ENCODE data around the gene METTL23.

DNA sequence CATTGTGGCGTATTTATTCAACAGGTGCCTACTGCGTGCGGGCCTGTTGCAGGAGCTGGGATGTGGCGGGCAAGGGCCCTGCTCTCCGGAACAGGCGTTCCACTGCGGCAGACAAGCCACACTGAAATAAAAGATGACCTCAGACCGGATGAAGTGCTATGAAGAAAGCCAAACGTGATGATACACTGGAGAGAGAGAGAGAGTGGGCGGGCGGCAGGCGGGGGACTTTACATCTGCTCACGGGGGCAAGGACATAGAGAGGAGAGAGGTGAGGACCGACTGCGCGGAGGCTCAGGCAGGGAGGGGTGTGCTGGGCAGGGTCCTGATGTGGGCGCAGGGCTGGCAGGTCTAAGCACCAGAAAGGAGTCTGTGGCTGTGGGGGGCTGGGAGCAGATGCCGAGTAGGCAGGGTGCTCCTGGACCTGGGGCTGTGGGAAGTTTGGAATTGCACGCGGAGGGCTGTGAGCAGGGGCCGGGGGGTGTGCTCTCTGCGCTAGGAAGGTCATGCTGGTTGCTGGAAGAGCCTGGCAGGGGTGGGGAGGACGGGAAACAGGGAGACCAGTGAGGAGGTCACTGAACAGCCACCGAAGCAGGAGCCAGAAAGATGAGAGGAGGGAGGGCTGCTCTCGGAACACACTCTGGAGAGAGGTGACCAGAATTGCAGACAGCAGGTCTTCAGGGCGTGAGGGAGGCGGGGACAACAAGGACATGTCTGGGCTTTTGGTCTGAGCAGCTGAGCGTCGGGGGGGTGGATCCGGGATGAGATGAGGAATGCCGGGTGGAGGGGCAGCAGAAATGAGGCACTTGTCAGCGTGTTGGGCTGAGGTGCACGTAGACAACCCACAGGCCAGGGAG, 25.8 kb upstream of the METTL23 start:
- TF ChIP-seq POLR2AphosphoS5 (IDR thresholded peaks at IDR 0.05; ENCODE audit: low read depth) = no peak
- no peak for TF ChIP-seq EZH2 (IDR thresholded peaks at IDR 0.05; ENCODE audit: low read depth, unreplicated experiment)
- TF ChIP-seq, protein P1, sequence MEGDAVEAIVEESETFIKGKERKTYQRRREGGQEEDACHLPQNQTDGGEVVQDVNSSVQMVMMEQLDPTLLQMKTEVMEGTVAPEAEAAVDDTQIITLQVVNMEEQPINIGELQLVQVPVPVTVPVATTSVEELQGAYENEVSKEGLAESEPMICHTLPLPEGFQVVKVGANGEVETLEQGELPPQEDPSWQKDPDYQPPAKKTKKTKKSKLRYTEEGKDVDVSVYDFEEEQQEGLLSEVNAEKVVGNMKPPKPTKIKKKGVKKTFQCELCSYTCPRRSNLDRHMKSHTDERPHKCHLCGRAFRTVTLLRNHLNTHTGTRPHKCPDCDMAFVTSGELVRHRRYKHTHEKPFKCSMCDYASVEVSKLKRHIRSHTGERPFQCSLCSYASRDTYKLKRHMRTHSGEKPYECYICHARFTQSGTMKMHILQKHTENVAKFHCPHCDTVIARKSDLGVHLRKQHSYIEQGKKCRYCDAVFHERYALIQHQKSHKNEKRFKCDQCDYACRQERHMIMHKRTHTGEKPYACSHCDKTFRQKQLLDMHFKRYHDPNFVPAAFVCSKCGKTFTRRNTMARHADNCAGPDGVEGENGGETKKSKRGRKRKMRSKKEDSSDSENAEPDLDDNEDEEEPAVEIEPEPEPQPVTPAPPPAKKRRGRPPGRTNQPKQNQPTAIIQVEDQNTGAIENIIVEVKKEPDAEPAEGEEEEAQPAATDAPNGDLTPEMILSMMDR (conservative IDR thresholded peaks at IDR 0.05; ENCODE audit: low read depth in 2 of 2) = no peak

Measured in GM23338 (cell line).